ENCODE results near the gene AQP4.

DNA sequence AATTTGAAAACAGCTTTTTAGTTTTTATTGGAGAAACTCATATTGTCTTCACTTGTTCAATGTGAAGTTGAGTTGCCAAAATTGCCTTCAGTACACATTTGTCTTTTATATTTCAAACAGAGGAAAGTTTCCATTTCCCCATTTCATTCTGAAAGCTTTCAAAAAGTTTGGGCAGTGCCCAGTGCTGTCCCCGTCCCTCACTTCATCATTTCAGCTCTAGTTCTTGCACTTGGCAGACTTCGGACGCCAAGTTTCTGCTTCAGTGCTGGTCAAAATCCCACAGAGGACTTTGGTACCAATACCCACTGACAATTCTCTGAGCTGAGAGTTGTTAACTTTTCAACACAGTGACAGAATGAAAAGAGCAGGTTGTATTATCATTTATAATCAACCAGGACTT is 43.4 kb upstream of the AQP4 start:
- TF ChIP-seq CTCF (conservative IDR thresholded peaks at IDR 0.05 in 1 of 2, IDR thresholded peaks at IDR 0.05 in 1 of 2; ENCODE audit: low read depth in 1 of 2, low read length in 2 of 2) (no peak), EZH2 (IDR thresholded peaks at IDR 0.05; ENCODE audit: low read length, missing control alignments) (no peak)

Measured in fibroblast of lung (primary cell).